NCI-H774 (cell line): ENCODE data around the gene PGP.

Experiments used
- DNase-seq: peaks from one replicate; lab custom pipeline; 2025; lab: John Stamatoyannopoulos, UW

The PGP gene

GRCh38 chr16:2181952-2182351, 32.7 kb downstream of the PGP start:
- DNase-seq, result no peak

- DNase-seq, result no peak
Observed at GRCh38 chr16:2180962-2181923, 33.4 kb downstream of the PGP start.

DNA sequence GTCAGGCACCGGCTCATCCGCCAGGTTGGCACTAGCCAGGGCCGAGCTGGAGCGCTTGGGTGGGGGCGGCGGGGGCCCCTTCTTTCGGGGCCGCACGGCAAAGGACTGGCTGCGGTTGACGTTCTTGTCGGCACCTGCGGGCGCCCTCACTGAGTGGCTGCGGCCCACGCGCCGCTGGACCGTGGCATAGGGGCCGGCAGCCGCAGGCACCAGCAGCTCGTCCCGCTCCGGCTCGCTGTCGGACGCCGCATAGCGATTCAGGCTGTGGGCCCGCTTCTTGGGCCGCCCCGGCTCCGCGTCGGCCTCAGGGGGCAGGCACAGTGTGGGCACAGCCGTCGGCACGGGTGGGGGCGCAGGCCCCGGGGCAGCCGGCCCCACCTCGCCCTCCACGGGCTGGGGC, 34.2 kb downstream of the PGP start:
- DNase-seq, result no peak

GRCh38 chr16:2179576-2179975, 35.1 kb downstream of the PGP start:
- no peak for DNase-seq

DNA sequence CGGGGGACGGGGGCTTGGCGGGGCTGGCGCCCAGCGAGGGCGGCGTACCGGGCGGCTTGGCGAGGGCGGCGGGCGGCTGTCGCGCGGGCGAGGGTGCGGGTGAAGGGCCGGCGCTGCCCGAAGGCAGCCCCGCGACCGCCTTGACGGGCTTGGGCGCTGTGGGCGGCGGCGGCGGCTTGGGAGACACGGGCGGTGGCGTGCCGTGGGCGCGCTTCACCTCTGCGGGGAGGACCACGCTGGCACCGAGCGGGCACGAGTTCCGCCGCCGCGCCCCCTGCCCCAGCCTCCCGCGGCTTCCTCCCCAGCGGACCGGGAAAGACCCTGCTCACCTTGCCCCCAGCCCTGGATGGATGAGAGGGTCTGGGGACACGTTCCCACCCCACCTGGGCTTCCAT, 35.5 kb downstream of the PGP start:
- DNase-seq, result no peak

DNA sequence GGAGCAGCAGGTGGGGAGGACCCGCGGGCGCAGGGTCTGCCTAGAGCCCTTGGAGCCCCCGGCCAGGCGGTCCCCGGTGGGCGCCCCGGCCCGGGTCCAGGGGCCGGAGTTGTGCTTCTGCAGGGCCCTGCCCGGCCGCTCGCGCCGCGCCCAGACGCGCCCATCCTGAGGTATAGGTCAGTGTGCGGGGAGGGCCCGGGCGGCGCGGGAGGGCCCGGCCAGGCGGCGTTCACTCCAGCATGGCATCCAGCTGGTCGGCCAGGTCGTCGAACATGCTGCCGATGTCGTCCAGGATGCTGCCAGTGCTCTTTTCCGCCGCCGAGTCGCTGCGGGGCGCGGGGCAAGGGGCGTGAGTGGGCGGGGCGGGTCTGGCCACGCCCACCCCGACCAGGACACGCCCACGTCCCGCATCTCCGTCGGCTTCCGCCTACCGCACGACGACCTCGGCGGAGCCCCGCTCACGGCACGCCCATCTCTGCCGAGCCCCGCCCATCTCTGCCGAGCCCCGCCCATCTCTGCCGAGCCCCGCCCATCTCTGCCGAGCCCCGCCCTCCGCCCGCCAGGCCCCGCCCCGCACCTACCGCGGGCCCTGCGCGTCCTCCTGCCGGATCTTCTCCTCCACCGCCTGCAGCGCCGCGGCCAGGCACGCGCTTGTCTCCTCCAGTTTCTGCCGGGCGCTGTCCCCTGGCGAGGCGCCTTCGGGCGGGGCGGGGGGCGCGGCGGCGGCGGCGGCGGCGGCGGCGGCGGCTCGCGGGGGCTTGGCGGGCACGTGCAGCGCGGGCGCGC, 36.1 kb downstream of the PGP start:
- no peak for DNase-seq

DNA sequence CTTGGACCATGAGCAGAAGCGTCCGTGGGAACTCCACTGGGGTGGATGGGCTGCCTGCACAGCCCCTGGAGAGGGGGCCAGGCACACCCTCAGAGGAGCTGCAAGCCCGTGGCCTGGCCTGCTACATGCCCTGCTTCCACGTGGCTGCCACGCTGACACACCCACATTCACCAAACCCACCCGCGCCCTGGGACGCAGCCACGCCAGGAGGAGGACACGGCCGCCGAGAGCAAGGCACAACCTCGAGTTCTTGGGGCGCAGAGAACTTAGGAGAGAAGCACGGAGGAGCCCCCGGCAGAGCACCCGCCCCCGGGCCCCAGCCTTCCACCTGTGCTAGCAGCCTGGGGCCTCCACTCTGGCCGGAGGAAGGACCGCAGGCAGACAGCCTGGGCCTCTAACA, 37.1 kb downstream of the PGP start:
- no peak for DNase-seq

DNA sequence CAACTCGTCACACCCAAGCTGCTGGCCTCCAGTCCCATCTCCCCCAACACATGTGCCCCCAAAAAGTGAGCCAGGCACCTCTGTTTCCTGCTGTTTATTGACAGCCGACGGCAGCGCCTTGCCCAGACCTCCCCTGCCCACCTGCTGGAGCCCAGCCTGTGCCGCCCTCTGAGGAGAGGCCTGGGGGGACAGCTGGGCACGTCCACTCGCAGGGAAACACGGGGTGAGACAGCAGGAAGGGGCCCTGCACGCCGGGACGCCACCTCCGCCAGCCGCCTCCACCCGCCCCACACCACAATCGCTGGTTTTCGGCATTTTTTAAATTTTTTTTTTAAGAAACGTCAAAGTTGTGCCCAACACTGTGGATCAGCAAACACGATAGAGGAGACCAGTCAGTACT, 37.5 kb downstream of the PGP start:
- DNase-seq, result no peak

- no peak for DNase-seq
Observed at GRCh38 chr16:2176047-2176446, 38.6 kb downstream of the PGP start.

DNA sequence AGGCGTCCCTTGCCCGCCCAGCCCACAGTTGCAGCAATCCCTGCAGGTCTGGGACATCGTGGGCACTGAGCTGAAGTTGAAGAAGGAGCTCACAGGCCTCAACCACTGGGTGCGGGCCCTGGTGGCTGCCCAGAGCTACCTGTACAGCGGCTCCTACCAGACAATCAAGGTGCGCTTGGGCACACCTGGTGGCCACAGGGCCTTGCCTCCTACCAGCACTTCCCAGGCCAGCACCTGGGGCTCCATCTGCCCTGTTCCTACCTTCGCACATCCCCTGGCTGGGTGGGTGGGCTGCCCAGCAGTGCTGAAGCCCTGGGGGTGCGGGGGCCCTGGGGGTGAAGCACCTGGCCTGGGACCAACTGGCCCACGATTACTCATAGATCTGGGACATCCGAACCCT, 39.2 kb downstream of the PGP start:
- DNase-seq, result no peak

DNA sequence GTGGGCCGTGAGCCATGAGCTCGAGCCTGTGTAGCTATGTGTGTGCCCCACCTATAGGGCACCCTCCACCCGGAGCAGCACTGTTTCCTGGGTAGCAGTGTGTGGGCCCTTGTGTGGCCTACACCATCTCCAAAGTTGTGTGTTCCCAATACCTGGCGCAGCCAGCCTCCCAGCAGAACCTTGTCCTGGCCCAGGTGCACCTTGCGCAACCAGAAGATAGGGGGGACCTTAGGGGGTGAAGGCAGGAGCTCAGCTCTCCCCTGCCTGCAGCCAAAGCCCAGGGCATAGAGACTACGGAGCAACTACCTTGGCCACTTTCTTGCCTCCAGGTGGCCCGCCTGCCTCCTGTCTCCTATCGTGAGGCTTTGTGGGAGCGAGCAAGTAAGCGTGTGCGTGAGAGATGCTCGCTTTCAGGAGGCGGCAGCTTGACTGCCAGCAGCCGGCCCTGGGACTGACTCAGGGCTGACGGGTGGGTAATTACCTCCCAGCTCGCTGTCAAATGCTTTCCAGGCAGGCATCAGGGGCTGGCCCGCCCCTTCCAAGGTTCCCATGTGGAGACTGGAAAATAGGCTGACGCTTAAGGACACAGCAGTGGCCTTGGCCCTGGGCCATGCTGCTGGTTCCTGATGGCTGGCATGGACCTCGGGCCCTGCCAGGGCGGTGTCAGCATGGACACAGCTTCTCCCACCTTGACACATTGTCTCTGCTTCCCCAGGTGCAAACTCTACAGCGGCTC, 40.1 kb downstream of the PGP start:
- DNase-seq, result no peak

DNA sequence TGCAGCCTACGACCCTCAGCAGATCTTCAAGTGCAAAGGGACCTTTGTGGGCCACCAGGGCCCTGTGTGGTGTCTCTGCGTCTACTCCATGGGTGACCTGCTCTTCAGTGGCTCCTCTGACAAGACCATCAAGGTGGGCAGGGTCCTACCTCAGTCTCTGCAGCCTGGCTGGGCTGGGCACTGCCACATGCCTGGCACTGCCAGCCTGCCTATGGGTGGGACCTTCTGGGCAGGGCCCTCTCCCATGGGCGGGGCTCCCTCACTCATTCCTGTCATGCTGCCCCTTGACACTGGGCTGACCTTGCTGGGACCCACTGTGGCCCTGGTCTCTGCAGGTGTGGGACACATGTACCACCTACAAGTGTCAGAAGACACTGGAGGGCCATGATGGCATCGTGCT, 40.7 kb downstream of the PGP start:
- DNase-seq, result no peak

GRCh38 chr16:2173366-2173765, 41.3 kb downstream of the PGP start:
- no peak for DNase-seq

- DNase-seq, result no peak
Observed at GRCh38 chr16:2172688-2173335, 41.8 kb downstream of the PGP start.

GRCh38 chr16:2171601-2172178, 43.0 kb downstream of the PGP start:
- no peak for DNase-seq

DNA sequence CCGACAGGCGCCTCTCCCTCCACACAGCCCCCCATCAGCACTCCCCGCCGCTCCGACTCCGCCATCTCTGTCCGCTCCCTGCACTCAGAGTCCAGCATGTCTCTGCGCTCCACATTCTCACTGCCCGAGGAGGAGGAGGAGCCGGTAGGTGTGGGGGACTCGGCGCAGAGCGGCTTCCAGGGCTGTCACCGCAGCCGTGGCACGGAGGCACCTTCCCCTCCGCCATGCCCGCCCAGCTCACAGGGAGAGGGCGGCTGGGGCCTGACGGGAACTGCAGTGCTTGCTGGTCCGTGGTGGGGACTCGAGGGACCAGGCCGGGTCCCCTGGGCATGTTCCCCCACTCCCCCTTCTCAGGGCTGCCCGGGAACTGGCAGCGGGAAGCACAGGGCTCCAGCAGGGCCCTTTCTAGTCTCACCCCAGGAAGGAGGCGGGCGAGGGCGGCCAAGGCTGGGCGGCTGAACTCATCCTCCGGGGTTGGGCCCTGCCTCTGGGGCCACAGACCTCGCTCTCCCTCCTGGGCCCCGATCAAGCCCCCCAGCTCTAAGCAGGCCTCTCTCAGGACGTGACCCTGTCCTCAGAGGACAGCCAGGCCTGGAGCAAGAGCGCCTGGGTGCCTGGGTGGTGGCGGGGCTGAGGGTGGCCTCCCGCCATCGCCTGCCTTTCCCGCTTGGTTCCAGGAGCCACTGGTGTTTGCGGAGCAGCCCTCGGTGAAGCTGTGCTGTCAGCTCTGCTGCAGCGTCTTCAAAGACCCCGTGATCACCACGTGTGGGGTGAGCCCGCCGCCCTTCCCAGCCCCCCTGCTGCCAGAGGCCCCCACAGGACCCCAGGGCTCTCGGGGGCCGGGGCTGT, 43.8 kb downstream of the PGP start:
- no peak for DNase-seq

DNA sequence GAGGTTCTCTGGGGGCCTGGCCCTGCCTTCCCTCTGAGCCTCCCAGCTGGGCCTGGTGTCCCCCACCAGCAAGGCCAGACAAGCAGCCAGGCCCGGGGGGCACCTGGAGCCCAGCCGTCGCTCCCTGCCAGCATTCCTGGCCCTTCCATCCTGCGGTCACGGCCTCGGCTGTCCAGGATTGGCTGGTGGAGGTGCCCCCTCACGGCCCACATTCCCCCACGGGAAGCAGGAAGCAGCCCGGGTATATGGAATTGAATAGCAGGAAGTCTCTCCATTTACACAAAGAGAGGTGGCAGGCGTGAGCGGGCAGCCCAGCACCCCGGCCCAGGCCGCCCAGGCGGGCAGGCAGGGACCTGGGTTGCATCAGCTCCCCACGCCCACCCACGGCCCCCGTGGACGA, 44.6 kb downstream of the PGP start:
- DNase-seq, result no peak

DNA sequence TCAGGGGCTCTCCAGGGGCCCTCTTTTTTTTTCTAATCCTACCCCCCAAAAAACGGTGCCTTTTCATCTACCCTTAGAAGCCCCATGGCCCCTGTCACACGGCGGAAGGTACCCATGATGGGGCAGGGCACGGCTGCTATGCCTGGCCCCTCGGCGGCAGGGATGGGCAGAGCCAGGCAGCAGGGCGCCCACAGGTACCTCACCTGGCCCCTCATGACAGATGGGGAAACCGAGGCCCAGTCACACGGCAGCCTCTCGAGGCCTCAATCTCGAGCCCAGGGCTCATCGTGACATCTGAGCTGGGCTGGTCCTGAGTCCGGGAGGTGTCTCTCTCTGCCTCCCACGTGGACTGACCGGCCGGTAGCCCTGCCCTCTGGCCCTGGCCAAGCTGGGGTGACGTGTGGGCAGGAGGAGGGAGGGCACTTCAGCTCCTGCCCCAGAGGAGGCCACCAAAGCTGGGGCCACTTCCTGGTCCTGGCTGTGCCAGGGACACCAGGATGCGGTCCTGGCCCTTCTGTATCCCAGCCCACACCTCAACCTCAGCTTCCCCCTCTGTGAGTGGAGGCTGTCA, 47.5 kb downstream of the PGP start:
- DNase-seq, result no peak

DNA sequence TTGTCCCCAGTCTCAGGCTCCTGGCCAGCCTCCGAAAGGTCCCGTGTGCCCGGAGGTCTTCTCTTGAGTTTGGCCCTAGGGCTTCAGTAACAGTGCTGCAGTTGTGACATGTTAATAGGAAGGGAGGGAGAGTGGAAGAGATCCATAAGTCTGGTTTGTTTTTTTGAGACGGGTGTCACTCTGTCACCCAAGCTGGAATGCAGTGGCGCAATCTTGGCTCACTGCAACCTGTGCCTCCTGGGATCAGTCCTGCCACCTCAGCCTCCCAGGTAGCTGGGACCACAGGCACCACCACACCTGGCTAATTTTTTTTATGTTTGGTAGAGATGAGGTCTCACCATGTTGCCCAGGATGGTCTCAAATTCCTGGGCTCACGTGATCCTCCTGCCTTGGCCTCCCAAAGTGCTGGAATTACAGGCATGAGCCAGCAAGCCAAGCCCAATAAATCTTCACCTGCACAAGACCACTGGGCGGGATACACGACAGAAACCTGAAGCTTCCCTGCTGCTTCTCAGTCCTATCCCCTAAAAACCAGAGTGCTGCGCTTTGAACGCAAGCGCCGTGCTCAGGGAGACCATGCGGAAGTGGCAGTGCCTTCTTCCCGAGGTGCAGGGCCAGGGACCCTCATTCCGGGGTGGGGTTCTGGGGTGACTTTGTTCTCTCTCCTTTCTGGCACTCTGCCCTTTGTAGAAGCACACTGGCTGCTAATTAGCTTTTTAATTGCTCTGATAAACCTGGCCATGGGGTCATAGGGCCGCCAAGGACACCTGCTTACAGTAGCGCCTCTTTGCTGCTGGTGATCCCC, 48.2 kb downstream of the PGP start:
- no peak for DNase-seq

DNA sequence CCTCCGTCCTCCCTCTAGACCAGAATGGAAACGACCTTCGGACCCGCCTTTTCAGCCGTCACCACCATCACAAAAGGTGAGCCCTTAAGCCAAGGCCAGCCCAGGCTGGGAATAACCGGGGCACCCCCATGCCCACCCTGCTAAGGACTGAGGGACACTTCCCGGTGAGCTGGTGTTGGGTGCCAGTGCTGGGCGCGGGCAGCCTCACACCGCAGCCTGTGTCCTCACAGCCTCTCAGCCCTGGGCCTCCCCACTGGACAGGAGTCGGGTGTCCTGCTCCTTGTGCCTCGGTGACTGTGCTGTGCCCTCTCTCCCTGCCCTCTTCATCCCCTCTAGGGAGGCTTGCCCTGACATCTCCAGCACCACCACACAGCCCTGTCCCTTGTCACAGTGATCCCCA, 48.8 kb downstream of the PGP start:
- no peak for DNase-seq
